ENCODE measurements around the gene BEND5.

The BEND5 gene

DNA sequence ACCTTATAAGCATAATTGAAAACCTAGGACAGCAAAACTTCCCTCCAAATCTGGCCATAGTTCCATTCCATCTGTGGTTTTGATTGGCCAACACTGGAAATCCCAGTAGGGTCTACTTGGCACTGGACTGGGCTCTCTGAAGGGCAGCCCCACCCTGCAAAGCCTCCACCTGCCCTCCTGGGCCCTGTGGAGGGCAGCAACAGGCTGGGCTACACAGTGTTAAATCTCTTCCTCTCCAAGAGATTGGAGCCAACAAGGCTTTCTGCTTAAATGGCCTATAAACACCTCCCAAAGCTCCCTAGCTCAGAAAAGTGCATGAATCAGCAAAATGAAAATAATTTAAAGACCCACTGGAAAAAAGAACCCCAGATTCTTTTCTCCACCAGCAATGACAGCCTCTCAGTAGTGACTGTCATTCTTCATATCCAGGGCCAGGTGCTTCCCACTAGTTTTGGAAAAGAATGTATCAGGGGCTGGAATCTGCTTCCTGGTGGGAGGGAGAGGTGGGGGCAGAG lies 58.5 kb downstream of the BEND5 start:
- FAIRE-seq: no peak

DNA sequence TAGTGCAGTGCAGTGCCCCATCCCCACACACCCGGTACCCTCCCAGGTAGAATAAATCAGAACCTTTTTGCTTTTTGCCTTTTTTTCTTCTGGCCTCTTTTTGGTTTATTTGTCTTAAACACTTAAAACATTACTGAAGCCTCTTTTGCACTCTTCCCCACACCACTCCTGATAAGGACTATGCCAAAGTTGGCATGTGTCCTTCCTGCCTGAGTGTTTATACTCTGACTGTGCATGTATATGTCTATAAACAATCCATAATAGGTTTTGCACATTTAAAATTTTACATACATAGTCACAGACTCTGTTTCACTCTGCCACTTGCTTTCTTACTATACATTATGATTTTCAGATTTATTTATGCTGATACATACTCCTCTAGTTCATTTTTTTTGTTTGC lies 59.6 kb downstream of the BEND5 start:
- FAIRE-seq: no peak

DNA sequence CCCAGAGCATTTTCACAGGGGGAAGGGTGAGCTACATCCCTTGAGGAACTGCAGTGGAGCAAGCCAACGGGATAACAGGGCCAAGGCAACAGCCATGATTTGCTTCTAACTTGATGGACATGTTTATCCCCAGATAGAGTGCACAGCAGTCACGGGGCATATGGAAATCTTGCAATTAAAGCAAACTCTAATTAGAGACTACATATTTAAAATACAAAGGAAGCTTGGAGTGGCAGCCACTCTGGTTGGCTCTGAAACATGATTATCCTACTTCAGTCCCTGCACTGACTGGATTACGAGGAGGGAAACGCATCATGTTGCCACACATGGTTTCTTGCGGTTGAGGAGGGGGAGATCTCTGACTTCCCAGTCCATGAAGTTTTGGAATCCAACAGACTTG lies 60.8 kb downstream of the BEND5 start:
- FAIRE-seq: no peak

DNA sequence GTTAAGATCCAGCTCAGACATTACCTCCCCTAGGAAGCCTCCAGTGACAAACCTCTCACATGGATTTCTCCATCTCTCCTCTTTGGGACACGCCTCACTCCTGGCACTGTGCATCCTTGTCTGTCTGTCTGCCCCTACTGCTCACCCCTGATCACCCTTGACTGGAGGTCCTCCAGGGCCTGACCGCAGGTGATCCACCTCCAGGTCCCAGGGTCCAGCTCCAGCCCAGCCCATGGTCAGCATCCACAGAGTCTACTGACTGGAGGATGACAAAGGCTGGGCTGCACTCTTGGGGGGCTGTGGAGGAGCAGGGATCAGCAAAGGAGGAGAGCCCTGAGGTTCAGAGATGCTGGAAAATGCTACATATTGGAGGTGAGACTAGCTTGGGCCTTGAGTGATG lies 65.8 kb downstream of the BEND5 start:
- no peak for FAIRE-seq

DNA sequence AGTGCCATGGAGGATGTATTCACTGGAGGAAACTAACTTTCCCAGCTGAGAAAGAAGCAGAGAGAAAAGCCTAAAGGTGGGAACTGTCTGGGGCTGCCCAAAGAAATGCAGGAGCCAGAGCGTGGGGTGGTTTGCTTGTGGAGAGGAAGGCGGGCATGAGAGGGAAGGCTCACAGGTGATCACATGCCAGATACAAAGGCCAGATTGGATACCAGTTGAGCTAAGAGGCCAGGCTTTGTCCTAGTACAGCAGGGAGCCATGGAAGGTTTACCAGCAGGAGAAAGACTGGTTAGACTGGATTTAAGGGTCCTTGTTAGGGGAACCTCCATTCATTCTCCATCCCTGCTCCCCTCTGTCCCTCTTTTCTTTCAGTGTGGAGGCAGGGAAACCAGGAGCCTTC lies 66.4 kb downstream of the BEND5 start:
- FAIRE-seq: no peak

DNA sequence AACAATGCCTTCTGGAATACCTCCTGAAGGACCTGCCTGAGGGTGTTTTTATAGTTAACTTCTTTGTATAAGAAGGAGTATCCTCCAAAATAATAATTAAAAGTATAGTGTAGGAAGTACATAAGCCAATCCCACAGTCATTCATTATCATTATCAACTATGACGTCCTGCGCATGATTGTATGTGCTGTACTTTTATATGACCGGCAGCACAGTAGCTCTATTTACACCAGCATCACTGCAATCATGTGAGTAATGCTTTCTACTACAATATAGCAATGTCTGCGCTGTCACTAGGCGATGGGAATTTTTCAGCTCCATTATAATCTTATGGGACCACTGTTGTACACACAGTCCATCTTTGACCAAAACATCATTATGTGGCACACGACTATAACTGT lies 72.0 kb downstream of the BEND5 start:
- no peak for FAIRE-seq

DNA sequence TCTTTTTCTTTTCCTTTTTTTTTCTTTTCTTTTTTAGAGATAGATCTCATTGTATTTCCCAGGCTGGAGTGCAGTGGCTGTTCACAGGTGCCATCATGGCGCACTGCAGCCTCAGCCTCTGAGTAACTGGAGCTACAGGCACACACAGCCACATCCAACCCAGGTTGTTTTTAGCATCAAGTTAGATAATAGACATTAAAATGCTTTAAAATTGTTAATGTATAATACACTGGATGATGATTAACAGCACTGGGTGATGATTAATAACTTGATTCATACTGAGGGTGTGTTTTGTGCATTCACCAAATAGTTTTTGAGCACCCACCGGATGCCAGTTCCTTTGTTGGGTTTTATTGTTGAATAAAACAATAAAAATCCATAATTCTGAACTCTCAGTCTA lies 75.2 kb downstream of the BEND5 start:
- FAIRE-seq: no peak

DNA sequence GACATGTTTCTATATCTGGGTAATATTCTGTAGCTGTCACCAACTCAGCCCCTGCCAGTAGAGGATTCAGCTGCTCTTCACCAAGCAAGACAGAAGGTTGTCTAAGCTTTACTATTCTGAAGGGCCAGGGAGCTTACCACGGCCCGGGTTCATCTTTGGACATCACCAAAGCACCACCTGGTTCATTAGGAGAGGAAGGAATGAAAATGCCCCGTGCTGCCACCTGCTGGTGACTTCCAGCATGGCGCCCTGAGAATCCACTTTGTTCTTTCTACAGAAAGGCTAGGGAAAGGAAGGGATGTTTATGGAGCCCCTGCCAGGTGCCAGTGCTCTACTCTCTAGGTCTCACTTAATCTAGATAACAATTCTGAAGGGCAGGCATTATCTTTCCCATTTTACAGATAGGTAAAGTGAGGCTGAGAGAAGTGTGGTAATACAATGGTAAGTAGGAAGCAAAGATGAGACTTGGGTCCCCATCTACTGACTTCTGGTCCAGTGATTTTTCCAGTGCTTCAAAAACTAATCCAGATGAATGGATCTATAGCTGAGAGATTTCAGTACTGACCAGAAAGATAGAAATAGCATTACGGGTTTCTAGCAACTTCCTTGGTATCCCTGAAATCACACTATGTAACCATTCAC lies 79.5 kb downstream of the BEND5 start:
- no peak for FAIRE-seq

DNA sequence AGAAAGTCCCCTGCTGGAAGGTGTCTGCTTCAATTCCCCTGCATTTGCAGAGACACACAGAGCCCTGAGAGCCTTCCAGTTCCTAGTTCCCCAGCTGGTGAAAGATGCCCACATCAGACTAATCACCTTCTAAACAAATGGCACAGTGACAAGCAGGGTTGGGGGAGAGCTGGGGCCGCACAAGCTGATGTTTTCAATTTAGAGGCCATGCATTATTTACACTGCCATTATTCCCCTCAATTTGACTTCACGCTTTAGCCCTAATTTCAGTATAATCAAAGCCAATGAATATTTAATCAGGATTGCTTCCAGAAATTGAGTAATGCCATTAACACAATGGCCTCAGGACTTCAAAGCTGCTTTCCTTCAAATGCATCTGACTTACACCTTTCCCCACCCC lies 81.5 kb downstream of the BEND5 start:
- no peak for FAIRE-seq

DNA sequence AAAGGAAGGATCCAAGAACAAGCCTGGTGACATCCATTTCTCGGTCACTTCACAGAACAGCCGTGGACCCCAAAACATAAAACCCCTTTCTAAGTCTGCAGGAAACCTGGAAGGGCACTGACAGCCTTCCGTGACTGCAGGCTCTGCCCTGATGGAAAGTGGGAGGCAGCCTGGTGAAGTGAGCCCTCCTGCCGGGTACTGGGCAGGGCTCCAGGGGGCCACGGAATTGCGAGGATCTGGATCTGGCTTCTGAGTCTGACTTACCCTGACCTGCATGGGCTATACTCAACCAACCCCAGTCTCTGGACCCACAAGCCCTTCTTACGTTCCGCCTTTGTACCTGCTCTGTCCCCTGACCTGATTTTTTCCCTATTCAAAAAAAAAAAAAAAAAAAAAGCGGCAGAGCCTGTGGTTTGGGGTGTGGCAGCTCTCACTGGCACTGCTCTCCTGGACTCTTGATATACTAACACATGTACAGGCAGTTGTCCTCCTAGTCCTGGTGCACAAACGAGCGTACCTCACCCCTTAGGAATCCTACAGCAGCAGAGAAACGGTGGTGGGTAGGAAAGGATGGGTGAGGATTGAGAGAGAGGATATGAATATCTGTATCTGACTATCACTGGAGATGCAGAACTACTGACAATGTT lies 82.9 kb downstream of the BEND5 start:
- FAIRE-seq: no peak

DNA sequence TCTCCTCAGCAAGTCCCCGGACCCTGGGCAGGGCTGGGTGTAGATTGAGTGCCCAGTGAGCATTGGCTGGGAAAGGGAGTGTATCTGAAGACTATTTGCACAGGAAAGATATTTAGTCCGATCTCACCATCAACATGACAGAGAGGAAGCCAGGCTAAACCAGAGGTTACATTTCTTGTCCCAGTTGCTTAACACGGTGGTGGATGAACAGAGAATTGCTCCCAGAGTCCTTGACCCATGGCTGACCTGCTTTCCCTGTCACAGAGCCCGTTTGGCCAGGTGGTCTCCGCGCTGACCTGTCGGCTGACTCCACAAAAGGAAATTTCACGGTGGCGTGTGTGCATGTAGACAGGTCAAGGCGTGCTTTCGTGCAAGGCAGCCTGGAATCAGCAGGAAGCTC lies 83.5 kb downstream of the BEND5 start:
- no peak for FAIRE-seq

DNA sequence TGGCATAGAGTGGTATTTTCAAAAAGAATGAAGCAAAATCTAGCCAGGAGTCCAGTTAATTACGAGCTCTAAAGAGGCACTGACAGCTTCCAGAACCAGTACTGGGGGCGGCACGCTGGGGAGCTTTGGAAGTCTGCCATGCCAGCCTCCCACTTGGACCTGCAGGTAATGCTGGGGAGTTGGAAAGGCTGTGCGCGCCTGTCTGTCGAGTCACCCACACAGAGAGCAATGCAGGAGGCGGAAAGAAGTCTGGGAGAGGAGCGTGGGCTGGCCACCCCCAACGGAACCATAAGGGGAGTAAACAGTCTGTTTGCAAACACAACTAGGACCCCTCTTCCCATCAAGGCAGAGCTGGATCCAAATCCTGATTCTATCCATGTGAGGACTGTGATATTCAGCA lies 84.5 kb downstream of the BEND5 start:
- FAIRE-seq: no peak

DNA sequence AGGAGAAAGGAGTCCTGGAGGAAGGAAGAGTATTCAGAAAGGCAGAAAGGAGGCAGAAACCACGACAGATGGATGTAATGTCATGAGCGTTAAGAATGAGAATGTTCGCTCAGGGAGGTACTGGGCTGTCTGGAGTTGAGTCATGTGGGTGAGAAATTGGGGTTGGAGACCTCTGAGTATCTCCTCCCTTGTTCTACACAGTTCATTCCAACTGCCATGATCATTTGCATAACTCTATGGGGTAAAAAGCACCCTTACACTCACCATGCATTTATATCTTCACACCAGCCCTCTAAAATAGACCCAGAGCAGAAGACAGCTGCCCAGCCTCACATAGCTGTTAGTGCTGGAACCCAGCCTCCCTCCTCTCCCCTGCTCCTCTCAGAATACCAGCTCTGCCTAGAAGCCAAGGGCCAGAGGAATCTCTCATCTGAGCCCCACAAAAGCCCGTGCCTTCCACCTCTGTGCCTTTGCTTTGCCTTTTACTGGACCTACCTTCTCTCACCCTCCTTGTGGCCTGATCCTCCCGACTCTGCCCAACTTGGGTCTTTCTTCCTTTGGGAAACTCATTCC lies 85.2 kb downstream of the BEND5 start:
- FAIRE-seq: no peak

DNA sequence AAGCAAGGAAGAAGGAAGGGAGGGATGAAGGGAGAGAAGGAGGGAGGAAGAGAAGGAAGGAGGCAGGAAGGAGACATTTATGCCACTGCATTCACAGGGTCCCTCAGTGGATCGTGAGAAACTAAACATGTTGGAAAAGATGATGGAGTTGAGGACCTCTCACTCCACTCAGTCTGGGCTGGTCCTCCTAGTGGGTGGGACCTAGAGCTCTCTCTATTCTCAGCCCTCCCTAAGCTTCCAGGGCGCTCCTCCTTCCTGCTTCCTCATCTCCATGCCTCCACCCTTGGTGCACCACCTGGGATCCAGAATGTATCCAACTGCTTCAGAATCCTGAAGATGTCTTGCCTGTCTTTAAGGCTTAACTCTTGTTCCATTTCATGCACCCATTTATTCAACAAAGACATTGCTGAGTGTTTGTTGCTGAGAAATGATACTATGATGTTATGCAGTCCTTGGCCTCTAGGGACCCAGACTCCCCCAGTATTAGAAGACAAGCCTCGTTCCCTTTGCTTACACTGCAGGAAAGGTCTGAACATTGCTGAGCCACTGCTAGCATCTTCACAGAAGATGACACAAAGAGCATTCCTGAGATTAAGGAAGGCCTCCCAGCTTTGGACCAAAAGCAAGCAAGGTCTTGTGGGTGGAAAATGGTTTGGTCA lies 88.5 kb downstream of the BEND5 start:
- no peak for FAIRE-seq

DNA sequence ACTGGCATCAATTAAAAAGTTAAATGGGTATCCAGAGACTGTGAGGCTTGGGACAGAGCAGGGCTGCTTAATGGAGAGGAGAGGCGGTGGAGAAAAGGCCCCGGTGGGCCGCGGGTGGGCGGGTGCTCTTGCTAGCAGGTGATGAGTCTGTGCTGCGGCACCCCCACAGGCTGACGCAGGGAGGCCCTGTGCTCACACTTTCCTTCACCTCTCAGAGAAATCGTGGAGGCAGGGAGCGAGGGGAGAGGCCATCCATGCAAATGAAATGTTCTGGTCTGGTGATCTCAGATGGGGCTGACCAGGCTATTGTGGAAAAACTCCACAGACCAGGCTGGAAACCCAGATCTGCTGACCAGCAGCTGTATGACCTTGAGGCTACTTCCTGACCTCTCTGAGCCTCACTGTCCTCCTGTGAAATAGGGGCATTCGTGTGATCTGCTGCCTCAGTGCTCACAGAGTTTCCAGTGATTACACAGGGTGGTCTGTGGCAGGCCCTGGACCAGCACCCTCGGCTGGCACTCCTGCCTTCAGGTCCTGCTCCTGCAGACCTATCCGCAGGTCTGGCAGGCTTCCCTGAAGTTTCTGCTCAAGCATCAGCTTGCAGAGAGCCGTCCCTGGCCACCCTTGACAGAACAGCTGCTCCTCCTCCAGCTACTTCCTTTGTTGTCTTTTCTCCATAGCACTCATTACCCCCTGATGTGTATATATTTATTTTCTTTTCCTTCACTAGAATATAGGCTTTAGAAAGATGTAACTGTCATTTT lies 89.2 kb downstream of the BEND5 start:
- no peak for FAIRE-seq

DNA sequence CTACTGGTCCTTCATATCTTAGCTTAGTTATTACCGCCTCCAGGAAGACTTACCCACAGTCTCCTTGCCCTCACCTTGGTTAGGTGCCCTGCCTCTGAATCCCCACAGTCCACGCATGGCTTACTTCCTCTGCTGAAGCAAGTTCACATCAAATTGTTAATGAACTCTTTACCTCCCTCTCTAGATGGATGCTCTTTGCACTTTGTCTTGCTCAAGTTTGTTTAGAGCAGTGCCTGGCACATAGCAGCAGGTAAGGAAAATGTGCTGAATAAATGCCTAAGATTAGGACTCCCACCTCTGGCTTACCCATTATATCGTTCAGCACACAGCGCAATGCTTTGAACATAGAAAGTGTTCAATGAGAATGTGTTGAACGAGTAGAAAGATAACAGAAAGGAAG lies 90.5 kb downstream of the BEND5 start:
- FAIRE-seq: no peak

DNA sequence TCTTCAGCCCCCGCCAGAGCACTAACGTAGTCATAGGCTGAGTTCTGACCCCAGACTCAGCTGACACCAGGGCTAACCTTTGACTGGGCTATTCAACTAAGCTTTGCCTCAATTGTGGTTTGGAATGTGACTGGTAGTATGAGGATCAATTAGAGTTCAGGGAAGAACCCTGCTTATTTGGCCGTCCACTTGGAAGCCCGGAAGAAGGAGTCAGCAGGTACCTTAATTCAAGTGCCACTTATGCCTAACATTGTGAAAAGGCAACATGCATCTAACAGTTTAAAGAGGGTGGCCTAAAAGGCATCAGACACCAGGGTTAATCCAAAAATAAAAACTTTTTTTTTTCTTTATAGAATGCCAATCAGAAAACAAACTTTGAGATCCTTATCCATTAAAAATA lies 92.3 kb downstream of the BEND5 start:
- FAIRE-seq: no peak

DNA sequence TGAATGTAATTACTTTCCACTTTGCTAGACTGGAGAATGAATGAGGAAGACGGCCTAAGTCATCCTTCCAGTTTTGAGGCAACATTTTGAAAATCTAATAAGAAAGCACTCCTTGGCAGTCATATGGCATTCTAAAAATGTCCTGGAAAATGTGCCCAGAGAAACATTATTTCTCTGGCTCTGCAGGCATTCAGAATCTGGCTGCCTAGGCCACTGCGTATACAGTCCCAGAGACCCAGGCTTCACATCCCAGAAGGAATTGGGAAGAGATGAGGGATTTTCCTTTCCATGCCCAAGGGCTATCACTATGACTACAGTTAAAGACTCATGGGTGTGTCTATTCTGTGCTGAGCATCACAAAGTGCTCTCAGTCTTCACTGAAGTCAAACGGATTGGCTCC lies 92.9 kb downstream of the BEND5 start:
- FAIRE-seq: no peak

DNA sequence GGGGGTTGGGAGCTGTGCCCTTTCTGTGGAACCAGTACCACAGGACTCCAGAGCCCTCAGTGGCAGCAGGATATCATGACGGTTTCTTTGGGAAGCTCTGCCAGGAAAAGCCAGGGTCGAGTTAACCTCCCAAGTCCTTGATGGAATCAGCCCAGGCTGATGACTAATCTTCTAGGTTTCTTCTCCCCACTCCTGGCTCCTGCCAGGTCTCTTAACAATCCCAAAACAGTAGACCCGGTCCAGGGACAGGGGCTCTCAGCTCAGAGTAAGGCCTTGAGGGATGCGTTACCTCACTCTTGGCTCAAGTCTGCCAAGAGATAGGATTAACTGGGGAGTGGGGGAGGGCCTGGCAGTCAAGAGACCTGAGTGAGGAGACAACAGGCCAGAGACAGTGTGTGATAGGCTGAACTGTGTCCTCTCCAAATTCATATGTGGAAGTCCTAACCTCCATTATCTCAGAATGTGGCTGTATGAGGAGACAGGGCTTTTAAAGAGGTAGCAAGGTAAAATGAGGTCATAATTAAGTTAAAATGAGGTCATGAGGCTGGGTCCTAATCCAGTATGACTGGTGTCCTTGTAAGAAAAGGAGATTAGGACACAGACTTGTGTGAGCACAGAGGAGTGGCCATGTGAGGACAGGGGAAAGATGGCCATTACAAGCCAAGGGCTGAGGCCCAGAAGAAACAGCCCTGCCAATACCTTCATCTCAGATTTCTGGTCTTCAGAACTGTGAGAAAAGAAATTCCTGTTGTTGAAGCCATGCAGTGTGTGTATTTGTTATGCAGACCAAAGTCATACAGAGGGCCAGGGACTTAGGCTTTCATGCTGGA lies 95.0 kb downstream of the BEND5 start:
- FAIRE-seq: no peak

DNA sequence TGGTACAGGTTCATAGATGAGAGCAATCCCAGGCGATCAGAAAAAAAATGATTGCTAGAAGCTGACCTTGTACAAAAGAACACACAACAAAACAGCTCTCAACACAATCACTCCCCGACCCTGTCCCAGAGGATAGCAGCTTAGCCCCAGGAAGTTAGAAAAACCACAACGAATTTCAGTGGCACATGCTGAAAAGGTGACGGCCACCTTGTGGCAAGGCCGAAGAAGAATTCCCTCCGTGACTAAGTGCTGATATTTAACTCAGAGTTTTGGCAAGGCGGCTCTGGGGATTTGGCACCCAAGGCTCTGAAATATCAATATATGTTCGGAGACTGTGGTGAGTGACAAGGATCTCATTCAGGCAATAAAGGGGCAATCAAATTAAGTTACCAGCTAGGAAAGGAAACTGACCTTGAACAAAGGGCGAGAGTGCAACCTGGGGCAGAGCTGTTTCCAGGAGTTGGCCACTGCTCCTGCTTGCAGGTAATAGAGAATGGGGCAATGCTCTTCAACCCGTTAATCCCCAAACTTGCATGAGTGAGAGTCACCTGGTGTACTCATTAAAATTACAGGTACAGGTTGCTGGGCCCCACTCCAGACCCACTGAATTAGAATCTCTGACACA lies 96.2 kb downstream of the BEND5 start:
- FAIRE-seq: no peak

DNA sequence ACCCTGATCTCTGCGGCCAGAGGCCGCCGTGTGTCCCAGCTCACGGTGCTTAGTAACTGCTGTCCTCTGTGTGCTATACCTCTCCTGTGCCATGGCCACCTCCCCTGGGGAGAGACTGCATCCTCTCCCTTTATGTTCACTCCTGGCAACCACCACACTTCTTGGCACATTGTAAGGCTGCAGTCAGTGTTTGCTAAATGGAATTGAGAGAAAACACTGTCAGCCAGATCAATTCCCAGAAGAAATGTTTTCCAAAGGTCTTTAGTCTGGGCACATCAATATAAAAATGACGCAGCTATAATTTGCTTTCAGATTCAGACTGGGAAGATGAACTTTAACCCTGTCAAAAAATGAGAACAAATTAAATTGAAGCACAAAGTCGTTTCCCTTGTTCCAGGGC lies 96.8 kb downstream of the BEND5 start:
- no peak for FAIRE-seq
